Neural cell (in vitro differentiated cells): ENCODE data around the gene SLC38A4.

Experiments used
- CTCF ChIP-seq: fragments of 450-650 bp; IDR thresholded peaks from 2 replicates; pipeline ENCODE4 v1.5.1; 2014; ENCODE audit warnings: antibody characterized with exemption, mild to moderate bottlenecking, moderate library complexity; ENCODE audit not compliant: poor library complexity, severe bottlenecking
- EP300 ChIP-seq: fragments of 450-650 bp; conservative IDR thresholded peaks from 2 replicates; pipeline ENCODE4 v1.6.1; 2014; ENCODE audit warnings: antibody characterized with exemption, mild to moderate bottlenecking, moderate library complexity; ENCODE audit not compliant: poor library complexity, severe bottlenecking
- EZH2 ChIP-seq: fragments of 200-600, 300-800 bp; shearing (Covaris generic), sonication (generic); IDR thresholded peaks from 2 replicates; pipeline ENCODE4 v1.6.1; 2014; ENCODE audit warnings: antibody characterized with exemption, low read length, borderline replicate concordance, mild to moderate bottlenecking; ENCODE audit not compliant: insufficient read depth, poor library complexity, severe bottlenecking
- POLR2AphosphoS5 ChIP-seq: IDR thresholded peaks from 2 replicates; pipeline ENCODE4 v1.6.1; 2012
- RAD21 ChIP-seq: fragments of 450-650 bp; conservative IDR thresholded peaks from 2 replicates; pipeline ENCODE4 v1.6.1; 2014; ENCODE audit warnings: antibody characterized with exemption, mild to moderate bottlenecking, moderate library complexity
- REST ChIP-seq: IDR thresholded peaks from 2 replicates; pipeline ENCODE4 v1.6.1; 2012; ENCODE audit warnings: borderline replicate concordance

DNA sequence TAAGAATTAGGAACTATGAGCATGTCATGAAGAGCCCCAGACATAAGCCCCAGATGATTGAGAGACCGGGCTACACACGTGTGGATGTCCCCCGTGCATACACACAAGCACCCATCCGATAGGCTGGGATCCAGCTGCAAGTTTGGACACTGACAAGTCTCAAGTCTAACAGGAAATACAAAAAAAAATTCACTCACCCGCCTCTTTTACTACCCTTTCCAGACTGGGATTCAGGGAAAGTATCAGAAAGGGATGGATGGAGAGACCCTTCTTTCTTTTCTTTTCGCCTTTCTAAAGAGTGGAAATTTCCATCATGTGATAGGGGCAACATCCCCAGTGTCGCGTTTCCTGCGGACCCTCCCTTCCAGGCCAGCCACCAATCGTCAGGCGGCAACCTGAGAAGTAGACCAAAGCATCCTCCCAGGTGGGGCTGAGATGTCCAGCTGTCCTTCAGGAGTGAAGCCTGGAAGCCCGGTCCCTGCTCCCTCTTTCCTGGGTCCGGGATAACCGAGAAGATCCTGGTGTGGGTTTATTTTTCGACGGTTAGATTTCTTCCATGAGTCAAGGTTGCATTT is 6.4 kb upstream of the SLC38A4 start:
- no peak for TF ChIP-seq EP300
- no peak for TF ChIP-seq CTCF
- TF ChIP-seq POLR2AphosphoS5 = no peak
- TF ChIP-seq RAD21 = no peak
- no peak for TF ChIP-seq REST
- TF ChIP-seq EZH2 = no peak
